GM18507 (cell line): ENCODE results near the gene MSH2.
A peak's percentile ranks its signal among the peaks of the same experiment; 100 is the strongest.
"Not testable (repeated sequence)": the region's sequence is repeated elsewhere in the genome, so short reads cannot be mapped to it uniquely, and the experiment has no call there.

Experiments
- DNase-seq: peaks from one replicate; pipeline ENCODE4 v3.0.0; 2011; ENCODE audit warnings: low read depth; ENCODE audit not compliant: insufficient read length; ENCODE audit errors: extremely low spot score
- FAIRE-seq: peaks from 2 replicates; lab custom pipeline; 2011; peaks lifted over from hg19 to GRCh38; lab: Jason Lieb, UNC

The MSH2 gene

GRCh38 chr2:47402805-47403608 is at the start of gene MSH2:
MSH2 (plus strand) TSS chr2:47403156; CDS start chr2:47403192, 36 bp downstream.
- FAIRE-seq (peak; percentile 92), DNase-seq (peak; percentile 100)

- DNase-seq (no peak), FAIRE-seq (no peak)
Measured at GRCh38 chr2:47354013-47354847, 48.7 kb upstream of the MSH2 start.

- FAIRE-seq (no peak), DNase-seq (no peak)
Measured at GRCh38 chr2:47354848-47355204, 48.1 kb upstream of the MSH2 start.

GRCh38 chr2:47357483-47357882 is 45.5 kb upstream of the MSH2 start:
- no peak for DNase-seq
- no peak for FAIRE-seq

GRCh38 chr2:47359375-47359868 is 43.5 kb upstream of the MSH2 start:
- DNase-seq (no peak), FAIRE-seq (no peak)

- no peak for DNase-seq
- no peak for FAIRE-seq
Measured at GRCh38 chr2:47360283-47360682, 42.7 kb upstream of the MSH2 start.

GRCh38 chr2:47360927-47361326 is 42.0 kb upstream of the MSH2 start:
- FAIRE-seq (no peak), DNase-seq (no peak)

GRCh38 chr2:47361505-47362229 is 41.3 kb upstream of the MSH2 start:
- FAIRE-seq, DNase-seq: not testable (repeated sequence)

GRCh38 chr2:47373747-47374146 is 29.2 kb upstream of the MSH2 start:
- FAIRE-seq (no peak), DNase-seq (no peak)

GRCh38 chr2:47375307-47375706 is 27.6 kb upstream of the MSH2 start:
- DNase-seq (no peak), FAIRE-seq (no peak)

GRCh38 chr2:47379384-47379783 is 23.6 kb upstream of the MSH2 start:
- DNase-seq (no peak), FAIRE-seq (no peak)

- DNase-seq, result no peak
- no peak for FAIRE-seq
Measured at GRCh38 chr2:47381408-47381807, 21.5 kb upstream of the MSH2 start.

- FAIRE-seq, result no peak
- no peak for DNase-seq
Measured at GRCh38 chr2:47386551-47386950, 16.4 kb upstream of the MSH2 start.

- no peak for DNase-seq
- no peak for FAIRE-seq
Measured at GRCh38 chr2:47388888-47389287, 14.1 kb upstream of the MSH2 start.

GRCh38 chr2:47389692-47390091 is 13.3 kb upstream of the MSH2 start:
- DNase-seq (no peak), FAIRE-seq (no peak)

GRCh38 chr2:47401789-47402554 is 984 bp upstream of the MSH2 start:
- DNase-seq, result no peak
- no peak for FAIRE-seq

- DNase-seq (no peak), FAIRE-seq (no peak)
Measured at GRCh38 chr2:47402555-47402804, 476 bp upstream of the MSH2 start.

GRCh38 chr2:47403609-47404193 is 745 bp downstream of the MSH2 start:
- no peak for DNase-seq
- no peak for FAIRE-seq

- DNase-seq (no peak), FAIRE-seq (no peak)
Measured at GRCh38 chr2:47404356-47404755, 1.4 kb downstream of the MSH2 start.
